HG03558 (cell line): ENCODE data around the gene ACIN1.
"Not testable (repeated sequence)": the region's sequence is repeated elsewhere in the genome, so short reads cannot be mapped to it uniquely, and the experiment has no call there.

Source experiments
- ATAC-seq: cut with Tn5 transposase; IDR thresholded peaks from one replicate; pipeline ENCODE4 v1.9.1; 2021; ENCODE audit warnings: moderate number of reproducible peaks; ENCODE audit not compliant: unreplicated experiment; ENCODE audit errors: extremely low read depth

Gene ACIN1

GRCh38 chr14:23024612-23025075 lies 70.3 kb downstream of the ACIN1 start:
- no peak for ATAC-seq

DNA sequence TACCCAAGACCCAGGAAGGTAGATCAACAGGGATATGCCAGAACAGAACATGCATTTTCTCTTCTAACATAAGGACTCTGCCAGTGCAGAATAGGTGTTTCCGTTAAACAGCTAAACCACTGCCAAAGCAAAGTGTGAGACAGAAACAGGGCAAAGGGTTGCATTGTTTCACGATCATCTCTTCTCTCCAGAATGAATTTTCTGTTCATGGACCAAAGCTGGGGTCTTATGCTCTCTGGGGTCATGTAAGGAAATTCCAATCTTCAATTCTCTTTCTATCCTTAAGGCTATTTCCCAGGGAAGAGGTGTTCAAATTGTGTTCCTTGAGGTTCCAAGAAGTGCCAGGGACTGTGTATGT lies 71.2 kb downstream of the ACIN1 start:
- ATAC-seq = no peak

GRCh38 chr14:23023022-23023794 lies 71.7 kb downstream of the ACIN1 start:
- ATAC-seq = no peak

GRCh38 chr14:23021889-23022442 lies 73.0 kb downstream of the ACIN1 start:
- ATAC-seq = no peak

GRCh38 chr14:23021434-23021833 lies 73.5 kb downstream of the ACIN1 start:
- ATAC-seq = no peak

DNA sequence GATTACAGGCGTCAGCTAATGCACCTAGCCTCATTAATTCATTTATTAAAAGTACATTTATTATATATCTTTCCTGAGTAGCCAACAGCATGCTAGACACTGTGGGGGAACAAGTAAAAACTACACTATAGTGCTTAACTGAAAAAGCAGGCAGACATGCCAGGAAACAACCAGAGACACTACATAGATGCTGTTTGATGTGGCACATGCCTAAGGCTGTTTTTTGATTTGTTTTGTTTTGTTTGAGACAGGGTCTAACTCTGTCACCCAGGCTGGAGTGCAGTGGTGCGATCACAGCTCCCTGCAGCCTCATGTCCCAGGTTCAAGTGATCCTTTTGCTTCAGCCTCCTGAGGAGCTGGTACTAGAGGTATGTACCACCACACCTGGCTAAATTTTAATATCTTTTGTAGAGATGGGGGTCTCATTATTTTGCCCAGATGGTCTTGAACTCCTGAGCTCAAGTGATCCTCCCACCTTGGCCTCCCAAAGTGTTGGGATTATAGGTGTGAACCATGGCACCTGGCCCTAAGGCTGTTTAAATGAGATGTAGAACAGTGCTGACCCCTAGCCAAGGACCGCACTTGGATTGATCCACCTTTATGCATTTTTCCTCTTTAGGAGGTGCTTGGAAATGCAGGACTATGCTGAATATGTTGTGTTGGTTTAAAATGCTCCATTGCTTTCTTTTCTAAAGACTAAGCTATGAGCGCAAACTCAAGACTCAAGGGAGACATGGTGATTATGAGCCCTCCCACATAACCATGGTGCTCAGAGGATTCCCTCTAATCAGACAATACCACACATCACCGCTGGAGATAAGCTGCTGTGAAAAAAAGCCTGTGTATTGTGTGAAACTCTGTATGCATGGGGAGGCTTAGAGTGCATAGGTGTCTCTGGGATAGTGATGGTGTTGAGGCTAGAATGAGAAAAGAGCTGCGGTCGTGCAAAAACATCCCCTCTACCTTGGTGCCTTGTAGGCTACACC lies 74.5 kb downstream of the ACIN1 start:
- ATAC-seq = no peak

DNA sequence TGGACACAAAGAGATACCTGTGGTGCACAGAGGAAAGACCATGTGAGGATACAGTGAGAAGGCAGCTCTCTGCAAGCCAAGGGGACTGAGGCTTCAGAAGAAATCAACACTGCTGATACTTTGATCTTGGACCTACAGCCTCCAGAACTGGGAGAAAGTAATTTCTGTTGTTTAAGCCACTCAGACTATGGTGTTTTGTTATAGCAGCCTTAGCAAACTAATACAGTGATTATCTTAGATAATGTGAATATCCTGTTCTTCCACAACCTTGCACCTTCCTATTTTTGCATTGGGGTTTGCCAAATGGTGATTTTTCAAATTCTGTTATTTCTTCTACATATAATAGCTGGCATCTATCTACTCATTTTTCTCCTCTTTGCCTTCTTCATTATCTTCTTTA lies 76.8 kb downstream of the ACIN1 start:
- ATAC-seq = no peak

DNA sequence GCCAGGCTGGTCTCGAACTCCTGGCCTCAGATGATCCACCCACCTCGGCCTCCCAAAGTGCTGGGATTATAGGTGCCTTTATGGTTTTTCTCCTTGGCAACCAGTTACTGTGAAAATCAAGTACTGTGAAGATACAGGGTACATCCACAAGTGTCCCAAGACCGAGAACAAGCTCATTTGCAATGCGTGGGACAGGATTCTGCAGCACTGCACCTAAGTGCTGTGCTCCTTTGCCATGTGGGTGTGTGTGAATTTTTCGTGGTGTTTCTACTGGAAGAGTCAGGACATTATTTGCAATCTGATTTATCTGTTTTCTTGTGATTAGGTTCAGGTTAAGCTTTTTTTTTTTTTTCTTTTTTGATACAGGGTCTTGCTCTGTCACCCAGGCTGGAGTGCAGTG lies 77.8 kb downstream of the ACIN1 start:
- no peak for ATAC-seq

GRCh38 chr14:23015618-23016017 lies 79.3 kb downstream of the ACIN1 start:
- no peak for ATAC-seq

- ATAC-seq = not testable (repeated sequence)
Measured at GRCh38 chr14:23013749-23014054, 81.2 kb downstream of the ACIN1 start.

GRCh38 chr14:23013054-23013748 lies 81.7 kb downstream of the ACIN1 start:
- ATAC-seq = no peak

DNA sequence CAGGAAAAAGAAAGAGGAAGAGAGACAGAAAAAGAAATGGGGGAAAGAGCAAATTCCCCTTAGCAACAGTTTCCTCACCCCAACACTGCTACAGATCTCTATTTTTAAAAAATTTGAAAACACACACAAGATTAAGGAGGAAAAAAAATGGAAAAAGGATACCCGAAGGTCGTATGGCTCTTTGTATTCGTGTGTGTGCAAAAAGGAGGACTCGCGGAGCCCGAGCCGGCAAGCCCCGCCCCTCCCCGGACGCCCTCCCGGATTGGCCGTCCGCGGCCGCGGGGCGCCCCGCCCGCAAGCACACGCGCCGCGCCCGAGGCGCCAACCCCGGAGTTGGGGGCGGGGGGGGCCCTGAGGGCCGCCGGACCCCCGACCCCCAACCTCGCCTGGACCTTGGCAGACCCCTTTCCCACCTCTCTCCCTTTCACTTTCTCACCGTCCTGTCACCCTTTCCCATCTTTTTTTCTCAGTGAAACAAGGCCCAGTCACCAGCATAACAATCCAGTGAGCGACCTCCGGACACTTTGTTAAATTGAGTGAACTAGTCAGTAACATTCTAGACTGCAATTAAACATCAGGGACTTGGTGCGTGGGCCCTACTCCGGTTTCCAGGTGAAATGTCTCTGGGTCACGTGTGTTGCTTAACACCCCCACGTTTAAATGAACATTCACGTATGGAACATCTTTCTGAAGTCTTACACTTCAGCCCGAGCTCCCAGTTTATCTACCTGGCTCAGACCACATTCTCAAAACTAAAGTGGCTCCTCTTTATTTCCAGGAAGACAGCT lies 84.8 kb downstream of the ACIN1 start, which contains the start of gene C14orf93:
C14orf93 (minus strand) TSS at position 205 of the 788 bp plus-strand sequence. CDS start 11,120 bp downstream, outside the sequence.
- ATAC-seq = no peak

GRCh38 chr14:23009483-23009938 lies 85.4 kb downstream of the ACIN1 start:
- no peak for ATAC-seq

DNA sequence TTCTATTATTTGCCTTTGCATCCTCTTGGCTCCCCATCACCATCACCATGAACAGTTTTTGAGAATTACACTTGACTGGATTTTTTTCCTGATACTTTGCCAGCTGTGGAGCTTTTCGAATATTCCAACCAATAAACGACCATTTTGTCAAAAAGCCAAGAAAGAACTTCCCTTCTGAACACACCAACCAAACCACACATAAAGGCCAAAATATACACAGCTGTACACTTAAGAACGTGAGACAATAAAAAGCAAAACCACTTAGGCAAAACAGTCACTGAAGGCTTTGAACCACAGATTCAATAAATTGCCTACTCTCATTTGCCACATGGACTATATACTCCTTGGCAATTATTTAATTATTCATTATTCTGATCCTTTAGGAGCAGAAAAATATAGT lies 86.1 kb downstream of the ACIN1 start:
- no peak for ATAC-seq
